ENCODE data around the gene YBX2.

YBX2 gene

DNA sequence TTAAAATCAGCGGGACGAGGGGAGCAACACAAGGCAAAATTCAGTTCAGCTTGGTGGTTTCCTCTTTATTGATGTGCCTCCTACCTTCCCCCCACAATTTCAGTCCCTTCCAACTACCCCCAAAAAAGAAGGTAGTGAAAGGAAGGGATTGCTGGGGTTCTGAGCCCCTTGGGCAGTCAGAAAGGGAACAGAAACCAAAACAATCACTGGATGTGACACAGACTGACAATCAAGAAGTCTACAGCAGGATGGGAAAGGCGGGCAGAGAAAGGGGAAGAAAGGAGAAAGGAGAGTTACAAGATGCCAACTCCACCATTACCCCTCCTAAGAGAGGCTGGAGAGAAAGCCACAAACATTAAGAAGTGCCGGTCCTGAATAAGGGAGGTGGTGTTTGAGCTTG, 54.1 kb downstream of the YBX2 start:
- peaks cover 61% of the 10 kb centered on the region for H3K4me1 Mint-ChIP-seq (ENCODE audit: low read depth)
- no peaks in the 10 kb centered on the region for H3K9me3 Mint-ChIP-seq
- H3K36me3 Mint-ChIP-seq (ENCODE audit: low read depth) = peaks cover 51% of the 10 kb centered on the region
- H3K4me3 Mint-ChIP-seq = peak overlapping the region; percentile 94
- H3K27ac Mint-ChIP-seq = peak overlapping the region; percentile 95
- H3K27me3 Mint-ChIP-seq = no peaks in the 10 kb centered on the region

DNA sequence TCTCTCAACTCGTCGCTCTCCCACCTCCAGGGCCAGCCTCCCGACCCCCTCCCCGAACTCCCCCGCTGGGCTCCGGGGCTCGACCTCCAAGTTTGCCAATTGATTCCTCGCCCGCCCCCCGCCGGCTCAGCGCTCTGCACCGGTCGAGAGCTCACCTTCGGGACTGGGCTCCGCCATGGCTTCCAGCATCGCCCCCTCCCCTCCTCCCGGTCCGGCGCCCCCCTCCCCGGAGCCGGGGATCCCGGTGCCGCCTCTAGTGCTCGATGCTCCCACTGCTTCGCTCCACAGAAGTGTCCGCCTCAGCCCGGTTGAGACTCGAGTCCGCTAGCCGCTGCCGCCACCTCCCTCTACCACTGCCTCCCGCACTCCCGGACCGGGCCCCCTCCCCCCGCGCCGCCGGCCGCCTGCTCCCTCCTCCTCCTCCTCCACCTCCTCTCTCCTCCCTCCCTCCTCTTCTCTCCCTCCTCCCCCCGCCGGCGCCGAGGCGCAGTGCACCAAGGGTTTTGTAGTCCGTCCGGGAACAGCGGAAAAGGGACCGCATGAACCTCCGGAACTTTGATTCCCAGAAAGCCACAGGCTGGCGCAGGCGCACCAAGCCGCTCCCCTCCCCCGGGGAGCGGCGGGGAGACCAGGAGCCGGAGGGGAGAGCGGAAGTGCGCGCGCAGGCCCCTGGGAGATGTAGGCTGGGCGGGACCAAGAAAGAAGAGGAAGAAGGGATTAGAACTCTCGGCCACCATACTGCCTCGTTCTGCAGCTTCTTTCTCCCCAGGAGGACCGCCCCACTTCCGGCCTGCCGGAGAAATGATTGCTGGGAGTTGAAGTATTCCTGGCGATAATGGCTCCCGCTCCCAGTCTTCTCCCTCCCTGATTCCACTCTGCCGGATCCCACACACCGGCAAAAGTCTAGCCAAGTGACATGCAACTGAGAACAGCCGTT, 55.1 kb downstream of the YBX2 start, which contains the start of gene PHF23:
PHF23 (minus strand) TSS at position 367 of the 937 bp plus-strand sequence; CDS start at position 189, 178 bp downstream.
- Mint-ChIP-seq H3K27me3 (no peaks in the 10 kb centered on the region), H3K4me3 (peak within 1 kb of the TSS; percentile 94), H3K9me3 (no peaks in the 10 kb centered on the region), H3K27ac (peak within 1 kb of the TSS; percentile 95), H3K4me1 (ENCODE audit: low read depth) (peaks cover 71% of the 10 kb centered on the region), H3K36me3 (ENCODE audit: low read depth) (peaks cover 56% of the 10 kb centered on the region)

DNA sequence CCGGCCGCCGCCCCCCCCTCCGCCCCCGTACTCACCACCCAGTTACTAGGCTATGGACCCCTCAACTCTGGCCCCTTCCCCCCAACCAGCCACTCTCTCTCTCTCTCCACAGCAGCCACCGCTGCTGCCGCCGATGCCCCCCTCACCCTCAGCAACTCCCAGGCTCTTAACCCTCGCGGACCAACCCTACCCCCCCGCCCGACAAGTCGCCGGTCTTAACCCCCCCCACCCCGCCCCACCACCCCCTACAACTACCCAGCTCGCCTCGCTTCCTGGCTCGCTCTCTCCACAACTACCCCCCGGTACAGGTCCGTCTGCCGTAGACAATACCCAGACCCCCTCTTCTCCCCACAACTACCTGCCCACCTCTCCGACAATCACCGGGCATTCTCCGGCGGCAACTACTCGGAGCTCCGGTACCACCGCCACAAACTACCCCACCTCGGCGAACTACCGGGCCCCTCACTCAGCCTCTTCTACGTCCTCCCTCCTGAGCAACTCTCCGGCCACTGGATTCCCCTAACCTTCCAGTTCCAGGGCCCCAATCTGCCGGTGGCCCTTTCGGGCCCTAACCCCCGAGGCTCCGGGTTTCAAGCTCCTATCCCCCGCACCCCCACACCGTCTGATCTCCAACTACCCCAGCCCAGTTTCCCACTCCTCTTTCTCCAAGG, 55.9 kb downstream of the YBX2 start:
- Mint-ChIP-seq H3K4me3 (peak overlapping the region; percentile 94), H3K4me1 (ENCODE audit: low read depth) (peaks cover 76% of the 10 kb centered on the region), H3K36me3 (ENCODE audit: low read depth) (peaks cover 48% of the 10 kb centered on the region), H3K9me3 (no peaks in the 10 kb centered on the region), H3K27me3 (no peaks in the 10 kb centered on the region), H3K27ac (peak overlapping the region; percentile 95)

All from stimulated activated naive CD8-positive, alpha-beta T cell treated with anti-CD3 and anti-CD28 coated beads, Interleukin-15, Interleukin-2, amounts not matched to agents 100 ng/mL and 50 ng/mL, for 24 hours (primary cell).